Keratinocyte (primary cell): ENCODE data around the gene TRAF1. TPM values are rescaled to one million over a fixed set of nuclear protein-coding genes. Genes with fewer than 3 reads are reported as not detected.

Source experiments
- DNase-seq: peaks from one replicate; pipeline ENCODE4 v3.0.0-alpha.2; 2011; ENCODE audit warnings: low read depth, missing footprints, low spot score
- FAIRE-seq: peaks from 2 replicates; lab custom pipeline; 2011; peaks lifted over from hg19 to GRCh38; lab: Jason Lieb, UNC
- H2AFZ ChIP-seq: 2 replicates; pipeline ENCODE4 v1.6.0; 2012; ENCODE audit warnings: low read length, control low read depth, inconsistent platforms; ENCODE audit not compliant: control insufficient read depth
- H3K27ac ChIP-seq: 2 replicates; pipeline ENCODE4 v1.5.1; 2011; ENCODE audit warnings: low read length; ENCODE audit not compliant: control insufficient read depth, insufficient read depth
- H3K27me3 ChIP-seq: 3 replicates; pipeline ENCODE4 v1.6.0; 2011; ENCODE audit warnings: low read length; ENCODE audit not compliant: control insufficient read depth, insufficient read depth; ENCODE audit errors: extremely low read depth
- H3K36me3 ChIP-seq, 2 experiments: 2 replicates in 1 of 2; 3 replicates in 1 of 2; pipeline ENCODE4 v1.5.1; 2011; ENCODE audit warnings: low read length in 2 of 2, mild to moderate bottlenecking in 1 of 2; ENCODE audit not compliant: control insufficient read depth in 2 of 2, insufficient read depth in 2 of 2; ENCODE audit errors: extremely low read depth in 1 of 2
- H3K4me1 ChIP-seq: 3 replicates; pipeline ENCODE4 v1.5.1; 2011; ENCODE audit warnings: low read length; ENCODE audit not compliant: control insufficient read depth, insufficient read depth; ENCODE audit errors: extremely low read depth
- H3K4me2 ChIP-seq: 3 replicates; pipeline ENCODE4 v1.6.0; 2011; ENCODE audit warnings: low read depth, low read length; ENCODE audit not compliant: control insufficient read depth, insufficient read depth; ENCODE audit errors: extremely low read depth
- H3K4me3 ChIP-seq, 3 experiments: fragments of 200-600 bp in 1 of 3; sonication (generic) in 1 of 3; 2 replicates in 2 of 3; 3 replicates in 1 of 3; pipeline ENCODE4 v1.5.1; 2011 to 2016; ENCODE audit warnings: low read length in 3 of 3, mild to moderate bottlenecking in 3 of 3, control low read depth in 2 of 3, inconsistent platforms in 1 of 3, low read depth in 1 of 3, mixed read lengths in 1 of 3, mixed run types in 1 of 3, moderate library complexity in 1 of 3; ENCODE audit not compliant: control insufficient read depth in 2 of 3, insufficient read depth in 2 of 3; ENCODE audit errors: extremely low read depth in 1 of 3
- H3K79me2 ChIP-seq: 2 replicates; pipeline ENCODE4 v1.6.0; 2012; ENCODE audit warnings: low read length; ENCODE audit not compliant: control insufficient read depth, insufficient read depth
- H3K9ac ChIP-seq: 3 replicates; pipeline ENCODE4 v1.6.0; 2011; ENCODE audit warnings: low read length; ENCODE audit not compliant: control insufficient read depth, insufficient read depth; ENCODE audit errors: extremely low read depth
- H3K9me1 ChIP-seq: 3 replicates; pipeline ENCODE4 v1.6.0; 2011; ENCODE audit warnings: low read length; ENCODE audit not compliant: control insufficient read depth, insufficient read depth; ENCODE audit errors: extremely low read depth
- H3K9me3 ChIP-seq: 2 replicates; pipeline ENCODE4 v1.5.1; 2012; ENCODE audit warnings: low read depth, low read length; ENCODE audit not compliant: control insufficient read depth
- H4K20me1 ChIP-seq: 3 replicates; pipeline ENCODE4 v1.6.0; 2011; ENCODE audit warnings: low read length; ENCODE audit not compliant: control insufficient read depth, insufficient read depth; ENCODE audit errors: extremely low read depth
- CTCF ChIP-seq, 3 experiments: IDR thresholded peaks in 1 of 3; conservative IDR thresholded peaks in 1 of 3; optimal IDR thresholded peaks in 1 of 3; 2 replicates in 2 of 3; 3 replicates in 1 of 3; pipeline versions ENCODE3 to v1.5.1; 2011; ENCODE audit warnings: low read length in 3 of 3, mild to moderate bottlenecking in 3 of 3, moderate library complexity in 2 of 3, control low read depth in 1 of 3, inconsistent platforms in 1 of 3; ENCODE audit not compliant: insufficient read depth in 2 of 3; ENCODE audit errors: extremely low read depth in 1 of 3
- EZH2 ChIP-seq: IDR thresholded peaks from one replicate; pipeline ENCODE4 v1.6.1; 2012; ENCODE audit warnings: inconsistent platforms, mild to moderate bottlenecking, low read length, moderate library complexity
- dilution Hi-C: fragments of 300-500 bp; cut with MboI; formaldehyde crosslinking; loops from one replicate; pipeline ENCODE4 v1.7.0; 2020; ENCODE audit warnings: low sequenced_read_pairs; ENCODE audit not compliant: extremely low pct_ligation_motif_present
- polyA plus RNA-seq, 5 experiments: library from polyadenylated mRNA; depleted of rRNA in 3 of 5; stranded (reverse) in 3 of 5; stranded (forward) in 1 of 5; unstranded in 1 of 5; fragments of >200 nt; gene quantifications; 1 replicate in 1 of 5; 2 replicates in 3 of 5; 3 replicates in 1 of 5; pipeline versions ENCODE4 v1.2.1 to v1.2.3, GENCODE V29; 2011 to 2012; ENCODE audit warnings: missing spikeins in 2 of 5, low read depth in 1 of 5, low replicate concordance in 1 of 5

TRAF1 gene
- polyA plus RNA-seq, 1 donor (not counting 4 experiments of a cell fraction or from before 2014, with no cell fraction given), result 1.2 TPM

GRCh38 chr9:120935383-120935857, 8.8 kb upstream of the TRAF1 start:
- H4K20me1 ChIP-seq, result no peaks in the 10 kb centered on the region
- peak; percentile 83 for FAIRE-seq
- peak; percentile 96 for DNase-seq
- H3K4me1 ChIP-seq, result peaks cover 38% of the 10 kb centered on the region
- H3K9me1 ChIP-seq, result no peaks in the 10 kb centered on the region
- no peak for TF ChIP-seq CTCF (optimal IDR thresholded peaks at IDR 0.05 in 1 of 3, IDR thresholded peaks at IDR 0.05 in 1 of 3, conservative IDR thresholded peaks at IDR 0.05 in 1 of 3; ENCODE audit: extremely low read depth in 1 of 3, insufficient read depth in 2 of 3, low read length in 3 of 3)
- TF ChIP-seq EZH2, result no peak
- peak overlapping the region; percentile 91 for H3K4me2 ChIP-seq
- H3K9ac ChIP-seq, result peak overlapping the region; percentile 79
- dilution Hi-C loops, result no loop called here
- H3K27me3 ChIP-seq, result no peaks in the 10 kb centered on the region
- peak overlapping the region; percentile 93 for H3K27ac ChIP-seq
- peak overlapping the region in 2 of 3 experiments; percentile 53 to 63 for H3K4me3 ChIP-seq
- peak overlapping the region; percentile 42 for H2AFZ ChIP-seq
- no peaks in the 10 kb centered on the region for H3K79me2 ChIP-seq
- no peaks in the 10 kb centered on the region for H3K36me3 ChIP-seq
- no peaks in the 10 kb centered on the region for H3K9me3 ChIP-seq

- Histone ChIP-seq H3K36me3 (no peaks in the 10 kb centered on the region), H3K9me1 (no peaks in the 10 kb centered on the region), H3K27ac (peak overlapping the region; percentile 93), H3K4me2 (no peak overlapping the region), H3K9me3 (no peaks in the 10 kb centered on the region), H3K9ac (no peak overlapping the region), H3K27me3 (no peaks in the 10 kb centered on the region), H3K4me1 (peaks cover 40% of the 10 kb centered on the region), H4K20me1 (no peaks in the 10 kb centered on the region), H2AFZ (no peak overlapping the region), H3K4me3 (no peak overlapping the region), H3K79me2 (no peaks in the 10 kb centered on the region)
- DNase-seq (no peak), FAIRE-seq (no peak)
- dilution Hi-C loops, result no loop called here
- TF ChIP-seq EZH2, result no peak
- TF ChIP-seq CTCF (optimal IDR thresholded peaks at IDR 0.05 in 1 of 3, IDR thresholded peaks at IDR 0.05 in 1 of 3, conservative IDR thresholded peaks at IDR 0.05 in 1 of 3; ENCODE audit: extremely low read depth in 1 of 3, insufficient read depth in 2 of 3, low read length in 3 of 3), result no peak
Measured at GRCh38 chr9:120934281-120934680, 7.7 kb upstream of the TRAF1 start.
